ENCODE data around the gene PIGR. TPM values are rescaled to one million over a fixed set of nuclear protein-coding genes. Genes with fewer than 3 reads are reported as not detected.

The PIGR gene
- total RNA-seq, 1 donor from 2014 or later: not detected

- no peak for TF ChIP-seq CTCF (IDR thresholded peaks at IDR 0.05; ENCODE audit: partially characterized antibody, unreplicated experiment)
- H3K9me3 Mint-ChIP-seq (ENCODE audit: unreplicated experiment): no peaks in the 10 kb centered on the region
- peaks cover 3% of the 10 kb centered on the region for H3K27me3 Mint-ChIP-seq (ENCODE audit: unreplicated experiment)
- H3K4me3 Mint-ChIP-seq (ENCODE audit: unreplicated experiment): no peak within 1 kb of the TSS
- H3K27ac Mint-ChIP-seq (ENCODE audit: unreplicated experiment): no peak within 1 kb of the TSS
- DNase-seq: no peak
- no peaks in the 10 kb centered on the region for H3K36me3 Mint-ChIP-seq (ENCODE audit: unreplicated experiment)
- no peaks in the 10 kb centered on the region for H3K4me1 Mint-ChIP-seq (ENCODE audit: low read depth, unreplicated experiment)
Measured at GRCh38 chr1:206921772-206922265, 24.4 kb downstream of the PIGR start, which contains the start of gene FCMR. FCMR (minus strand) TSS chr1:206921941; CDS start chr1:206921854, 87 bp downstream.

DNA sequence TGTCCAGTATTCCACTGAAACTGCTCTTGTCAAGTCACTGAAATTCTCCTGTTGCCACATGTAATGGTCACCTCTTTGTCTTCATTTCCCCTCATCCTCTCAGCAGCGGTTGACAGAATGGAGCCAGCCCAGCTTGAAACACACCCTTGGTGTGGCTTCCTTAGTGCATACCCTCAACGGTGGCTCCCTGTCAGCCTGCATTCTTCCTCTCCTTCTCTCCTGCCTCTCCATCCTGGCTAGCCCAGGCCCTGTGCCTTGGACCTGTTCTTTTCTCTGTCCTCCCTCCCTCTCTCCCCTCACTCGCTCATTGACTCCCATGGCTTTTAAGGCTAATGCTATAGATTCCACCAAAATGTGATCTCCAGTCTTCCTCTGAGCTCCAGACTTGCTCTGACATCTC, 28.2 kb downstream of the PIGR start:
- no peaks in the 10 kb centered on the region for H3K36me3 Mint-ChIP-seq (ENCODE audit: unreplicated experiment)
- H3K27me3 Mint-ChIP-seq (ENCODE audit: unreplicated experiment): peaks cover 12% of the 10 kb centered on the region

GRCh38 chr1:206916000-206916709, 30.1 kb downstream of the PIGR start:
- H3K36me3 Mint-ChIP-seq (ENCODE audit: unreplicated experiment): no peaks in the 10 kb centered on the region
- no peak overlapping the region for H3K27ac Mint-ChIP-seq (ENCODE audit: unreplicated experiment)
- peaks cover 12% of the 10 kb centered on the region for H3K27me3 Mint-ChIP-seq (ENCODE audit: unreplicated experiment)
- H3K4me1 Mint-ChIP-seq (ENCODE audit: low read depth, unreplicated experiment): no peaks in the 10 kb centered on the region
- H3K4me3 Mint-ChIP-seq (ENCODE audit: unreplicated experiment): no peak overlapping the region
- TF ChIP-seq CTCF (IDR thresholded peaks at IDR 0.05; ENCODE audit: partially characterized antibody, unreplicated experiment): no peak
- H3K9me3 Mint-ChIP-seq (ENCODE audit: unreplicated experiment): no peaks in the 10 kb centered on the region
- DNase-seq: no peak

More for the DNA sequence above, 28.2 kb downstream of the PIGR start:
- H3K27ac Mint-ChIP-seq (ENCODE audit: unreplicated experiment): no peak overlapping the region
- no peaks in the 10 kb centered on the region for H3K9me3 Mint-ChIP-seq (ENCODE audit: unreplicated experiment)
- no peaks in the 10 kb centered on the region for H3K4me1 Mint-ChIP-seq (ENCODE audit: low read depth, unreplicated experiment)
- TF ChIP-seq CTCF (IDR thresholded peaks at IDR 0.05; ENCODE audit: partially characterized antibody, unreplicated experiment): no peak
- no peak overlapping the region for H3K4me3 Mint-ChIP-seq (ENCODE audit: unreplicated experiment)
- DNase-seq: no peak

DNA sequence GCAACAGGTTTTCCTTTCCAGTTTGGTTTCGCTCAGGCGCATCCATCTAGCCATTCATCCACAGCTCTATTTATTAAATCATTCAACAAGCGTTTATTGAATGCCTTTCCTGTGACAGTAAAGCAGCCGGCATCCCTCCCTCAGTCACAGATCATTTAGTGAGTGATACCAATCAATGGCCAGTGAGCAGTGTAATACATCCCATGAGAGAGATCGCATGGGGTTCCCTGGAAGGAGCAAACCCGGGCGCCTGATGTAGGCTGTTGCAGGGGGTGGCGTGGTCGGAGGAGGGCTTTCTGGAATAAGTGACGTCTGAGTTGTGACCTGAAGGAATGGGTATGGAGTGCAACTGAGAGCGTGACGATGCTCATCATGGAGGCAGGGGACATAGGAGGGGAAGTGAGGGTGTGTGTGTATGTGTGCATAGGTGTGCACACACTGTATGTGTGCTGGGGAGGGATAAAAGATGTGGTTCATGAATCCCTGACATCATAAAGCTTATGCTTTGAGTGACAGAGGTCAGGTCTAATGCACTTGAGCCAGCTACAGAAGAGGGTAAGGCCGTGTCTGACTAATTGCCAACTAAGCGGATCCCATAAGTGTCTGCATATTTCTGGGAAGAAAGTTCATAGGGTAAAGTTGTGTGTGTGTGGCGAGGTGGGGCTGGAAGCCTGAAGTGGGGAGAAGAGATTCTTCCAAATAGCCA, 31.1 kb downstream of the PIGR start:
- H3K36me3 Mint-ChIP-seq (ENCODE audit: unreplicated experiment): no peaks in the 10 kb centered on the region
- no peaks in the 10 kb centered on the region for H3K9me3 Mint-ChIP-seq (ENCODE audit: unreplicated experiment)
- no peak for DNase-seq
- no peak overlapping the region for H3K27ac Mint-ChIP-seq (ENCODE audit: unreplicated experiment)
- peaks cover 12% of the 10 kb centered on the region for H3K27me3 Mint-ChIP-seq (ENCODE audit: unreplicated experiment)
- H3K4me3 Mint-ChIP-seq (ENCODE audit: unreplicated experiment): no peak overlapping the region
- no peak for TF ChIP-seq CTCF (IDR thresholded peaks at IDR 0.05; ENCODE audit: partially characterized antibody, unreplicated experiment)
- H3K4me1 Mint-ChIP-seq (ENCODE audit: low read depth, unreplicated experiment): no peaks in the 10 kb centered on the region
